ENCODE data around the gene DAND5. TPM values are rescaled to one million over a fixed set of nuclear protein-coding genes. Genes with fewer than 3 reads are reported as not detected.

DAND5 gene
- polyA plus RNA-seq, 2 of the 4 experiments (the other 2 are of a cell fraction), result 0.12 to 0.21 TPM

DNA sequence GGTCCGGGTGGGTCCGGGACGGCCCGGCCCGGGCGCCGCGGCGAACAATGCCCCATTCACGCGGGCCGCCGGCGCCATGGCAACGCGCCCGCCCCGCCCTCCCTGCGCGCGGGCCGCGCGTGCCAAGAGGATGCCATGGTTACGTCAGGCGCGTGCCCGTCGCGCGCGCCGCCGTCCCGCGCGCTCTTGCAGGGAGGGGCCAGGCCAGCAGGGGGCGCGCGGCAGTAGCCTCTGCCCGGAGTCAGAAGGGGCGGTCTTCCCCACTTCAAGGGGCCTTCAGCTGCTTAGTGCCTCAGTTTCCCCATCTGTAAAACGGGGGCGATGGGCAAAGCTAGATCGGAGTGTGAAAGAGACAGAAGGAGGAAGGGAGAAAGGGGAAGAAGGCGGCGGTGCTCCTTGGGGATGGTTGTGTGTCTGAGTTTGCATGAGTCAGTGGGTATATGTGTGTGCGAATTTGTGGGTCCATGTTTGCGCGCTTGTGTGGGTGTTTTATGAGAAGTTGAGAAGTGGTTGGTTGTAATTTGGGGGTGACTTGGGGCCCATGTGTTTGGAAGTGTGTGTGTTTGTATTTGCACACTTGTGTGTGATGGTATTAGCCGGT lies 14.3 kb downstream of the DAND5 start (continued):
- no peak for TF ChIP-seq REST (IDR thresholded peaks at IDR 0.05)
- TF ChIP-seq, protein P1, sequence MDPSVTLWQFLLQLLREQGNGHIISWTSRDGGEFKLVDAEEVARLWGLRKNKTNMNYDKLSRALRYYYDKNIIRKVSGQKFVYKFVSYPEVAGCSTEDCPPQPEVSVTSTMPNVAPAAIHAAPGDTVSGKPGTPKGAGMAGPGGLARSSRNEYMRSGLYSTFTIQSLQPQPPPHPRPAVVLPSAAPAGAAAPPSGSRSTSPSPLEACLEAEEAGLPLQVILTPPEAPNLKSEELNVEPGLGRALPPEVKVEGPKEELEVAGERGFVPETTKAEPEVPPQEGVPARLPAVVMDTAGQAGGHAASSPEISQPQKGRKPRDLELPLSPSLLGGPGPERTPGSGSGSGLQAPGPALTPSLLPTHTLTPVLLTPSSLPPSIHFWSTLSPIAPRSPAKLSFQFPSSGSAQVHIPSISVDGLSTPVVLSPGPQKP (IDR thresholded peaks at IDR 0.05; ENCODE audit: low read depth, low read length), result no peak
- TF ChIP-seq ESRRA (IDR thresholded peaks at IDR 0.05; ENCODE audit: borderline replicate concordance, low read length), result no peak
- no peak for TF ChIP-seq CBX8 (IDR thresholded peaks at IDR 0.05)
- no peak for TF ChIP-seq FOSB (CRISPR knock-in tag; IDR thresholded peaks at IDR 0.05)
- TF ChIP-seq KDM1A (IDR thresholded peaks at IDR 0.05; ENCODE audit: low read depth), result no peak
- TF ChIP-seq EP300 (IDR thresholded peaks at IDR 0.05), result no peak
- no peak for TF ChIP-seq RARB (CRISPR knock-in tag; IDR thresholded peaks at IDR 0.05)
- no peak for TF ChIP-seq HES2 (IDR thresholded peaks at IDR 0.05)
- TF ChIP-seq, protein P2, sequence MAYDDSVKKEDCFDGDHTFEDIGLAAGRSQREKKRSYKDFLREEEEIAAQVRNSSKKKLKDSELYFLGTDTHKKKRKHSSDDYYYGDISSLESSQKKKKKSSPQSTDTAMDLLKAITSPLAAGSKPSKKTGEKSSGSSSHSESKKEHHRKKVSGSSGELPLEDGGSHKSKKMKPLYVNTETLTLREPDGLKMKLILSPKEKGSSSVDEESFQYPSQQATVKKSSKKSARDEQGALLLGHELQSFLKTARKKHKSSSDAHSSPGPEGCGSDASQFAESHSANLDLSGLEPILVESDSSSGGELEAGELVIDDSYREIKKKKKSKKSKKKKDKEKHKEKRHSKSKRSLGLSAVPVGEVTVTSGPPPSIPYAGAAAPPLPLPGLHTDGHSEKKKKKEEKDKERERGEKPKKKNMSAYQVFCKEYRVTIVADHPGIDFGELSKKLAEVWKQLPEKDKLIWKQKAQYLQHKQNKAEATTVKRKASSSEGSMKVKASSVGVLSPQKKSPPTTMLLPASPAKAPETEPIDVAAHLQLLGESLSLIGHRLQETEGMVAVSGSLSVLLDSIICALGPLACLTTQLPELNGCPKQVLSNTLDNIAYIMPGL (CRISPR knock-in tag; IDR thresholded peaks at IDR 0.05; ENCODE audit: borderline replicate concordance), result no peak
- TF ChIP-seq, protein P3, sequence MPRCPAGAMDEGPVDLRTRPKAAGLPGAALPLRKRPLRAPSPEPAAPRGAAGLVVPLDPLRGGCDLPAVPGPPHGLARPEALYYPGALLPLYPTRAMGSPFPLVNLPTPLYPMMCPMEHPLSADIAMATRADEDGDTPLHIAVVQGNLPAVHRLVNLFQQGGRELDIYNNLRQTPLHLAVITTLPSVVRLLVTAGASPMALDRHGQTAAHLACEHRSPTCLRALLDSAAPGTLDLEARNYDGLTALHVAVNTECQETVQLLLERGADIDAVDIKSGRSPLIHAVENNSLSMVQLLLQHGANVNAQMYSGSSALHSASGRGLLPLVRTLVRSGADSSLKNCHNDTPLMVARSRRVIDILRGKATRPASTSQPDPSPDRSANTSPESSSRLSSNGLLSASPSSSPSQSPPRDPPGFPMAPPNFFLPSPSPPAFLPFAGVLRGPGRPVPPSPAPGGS (IDR thresholded peaks at IDR 0.05), result no peak

GRCh38 chr19:12984143-12984627 lies 14.8 kb downstream of the DAND5 start:
- ChIA-PET POLR2A (interaction anchor here (1.2 to 1.6 kb wide), 2 partner anchors 70 to 77 kb away, joined by 3 to 5 read pairs; no protein-coding TSS in a partner anchor), CTCF (interaction anchor here (0.6 to 16.3 kb wide), 24 partner anchors 9 to 279 kb away, joined by 3 to 309 read pairs (median 4); no protein-coding TSS in a partner anchor)
- FAIRE-seq (no peak), DNase-seq (ENCODE audit: low read depth in 1 of 2, low spot score in 1 of 2) (no peak), ATAC-seq (no peak)
- TF ChIP-seq RCOR1 (IDR thresholded peaks at IDR 0.05; ENCODE audit: low read depth, low read length), result no peak
- no peak for TF ChIP-seq KDM1A (IDR thresholded peaks at IDR 0.05; ENCODE audit: low read depth)
- no peak for TF ChIP-seq EP300 (IDR thresholded peaks at IDR 0.05)
- TF ChIP-seq RAD21 (conservative IDR thresholded peaks at IDR 0.05 in 1 of 2, IDR thresholded peaks at IDR 0.05 in 1 of 2), result no peak
- no peak for TF ChIP-seq NR3C1 (IDR thresholded peaks at IDR 0.05)
- WGBS (ENCODE audit: missing lambda C conversion rate), result 88% methylated on average over 3 of the region's 3 CpGs
- Histone ChIP-seq H3K27ac (no peak overlapping the region; a peak in 1 of 6 replicates), H3K4me2 (no peak overlapping the region), H3K9me3 (no peaks in the 10 kb centered on the region), H3K4me1 (0 out of 3 replicates have a peak, but pooled peaks cover 3% of the 10 kb centered on the region), H3K4me3 (no peak overlapping the region)

All from A549 (cell line).